ENCODE measurements around the gene NF1. TPM values are rescaled to one million over a fixed set of nuclear protein-coding genes. Genes with fewer than 3 reads are reported as not detected.
A peak's percentile ranks its signal among the peaks of the same experiment; 100 is the strongest.

Gene NF1
- total RNA-seq, 1 donor from 2014 or later: 53.1 TPM

DNA sequence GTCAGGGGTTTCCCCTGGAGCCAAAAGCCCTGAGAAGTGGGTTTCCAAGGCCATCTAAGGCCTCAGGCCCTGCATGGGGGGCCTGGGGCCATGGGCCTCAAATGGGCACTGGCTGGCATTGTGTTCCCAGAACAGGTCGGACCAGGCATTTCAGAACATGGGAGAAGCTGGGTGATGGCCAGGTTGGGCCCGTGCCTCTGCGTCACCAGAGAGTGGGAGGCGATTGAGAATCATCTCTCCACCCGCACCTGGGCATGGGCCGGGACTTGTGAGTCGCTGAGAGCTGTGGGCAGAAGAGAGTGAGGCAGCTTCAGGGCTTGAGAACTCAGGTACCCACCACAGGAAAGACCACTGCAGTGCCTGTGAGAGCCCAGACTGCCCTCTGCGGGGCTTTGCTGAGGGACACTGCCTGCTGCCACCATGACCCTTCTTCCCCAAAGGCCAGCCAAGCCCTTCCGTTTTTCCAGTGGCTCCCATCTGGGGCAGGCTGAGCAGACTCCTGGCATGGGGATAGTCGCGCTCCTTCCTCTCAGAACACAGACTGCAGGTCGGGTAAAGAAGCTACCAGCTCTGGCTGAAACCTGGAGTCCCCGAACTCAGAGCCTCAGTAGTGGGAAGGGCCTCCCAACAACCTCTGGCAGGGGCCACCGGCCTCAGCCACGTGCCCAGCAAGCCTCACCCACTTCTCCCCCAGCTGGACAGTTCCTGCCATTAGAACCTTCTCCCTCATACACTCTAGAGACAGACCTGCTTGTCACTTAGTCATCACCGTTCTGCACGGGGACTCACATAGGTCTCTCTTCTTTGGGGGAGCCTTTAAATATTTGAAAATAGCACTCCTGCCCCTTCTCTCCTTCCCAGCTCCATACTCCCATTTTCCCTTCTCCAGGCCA is 298.3 kb downstream of the NF1 start:
- TF ChIP-seq, protein P1, sequence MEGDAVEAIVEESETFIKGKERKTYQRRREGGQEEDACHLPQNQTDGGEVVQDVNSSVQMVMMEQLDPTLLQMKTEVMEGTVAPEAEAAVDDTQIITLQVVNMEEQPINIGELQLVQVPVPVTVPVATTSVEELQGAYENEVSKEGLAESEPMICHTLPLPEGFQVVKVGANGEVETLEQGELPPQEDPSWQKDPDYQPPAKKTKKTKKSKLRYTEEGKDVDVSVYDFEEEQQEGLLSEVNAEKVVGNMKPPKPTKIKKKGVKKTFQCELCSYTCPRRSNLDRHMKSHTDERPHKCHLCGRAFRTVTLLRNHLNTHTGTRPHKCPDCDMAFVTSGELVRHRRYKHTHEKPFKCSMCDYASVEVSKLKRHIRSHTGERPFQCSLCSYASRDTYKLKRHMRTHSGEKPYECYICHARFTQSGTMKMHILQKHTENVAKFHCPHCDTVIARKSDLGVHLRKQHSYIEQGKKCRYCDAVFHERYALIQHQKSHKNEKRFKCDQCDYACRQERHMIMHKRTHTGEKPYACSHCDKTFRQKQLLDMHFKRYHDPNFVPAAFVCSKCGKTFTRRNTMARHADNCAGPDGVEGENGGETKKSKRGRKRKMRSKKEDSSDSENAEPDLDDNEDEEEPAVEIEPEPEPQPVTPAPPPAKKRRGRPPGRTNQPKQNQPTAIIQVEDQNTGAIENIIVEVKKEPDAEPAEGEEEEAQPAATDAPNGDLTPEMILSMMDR (IDR thresholded peaks at IDR 0.05): no peak
- Histone ChIP-seq H3K36me3 (no peaks in the 10 kb centered on the region), H3K4me1 (peaks cover 13% of the 10 kb centered on the region), H3K4me3 (no peak overlapping the region), H3K9me3 (no peaks in the 10 kb centered on the region), H3K27ac (no peak overlapping the region), H3K27me3 (ENCODE audit: low read depth) (peaks cover 47% of the 10 kb centered on the region)
- DNase-seq: no peak
- intact Hi-C loops (cut with DNase I): no loop called here
- ATAC-seq: no peak

DNA sequence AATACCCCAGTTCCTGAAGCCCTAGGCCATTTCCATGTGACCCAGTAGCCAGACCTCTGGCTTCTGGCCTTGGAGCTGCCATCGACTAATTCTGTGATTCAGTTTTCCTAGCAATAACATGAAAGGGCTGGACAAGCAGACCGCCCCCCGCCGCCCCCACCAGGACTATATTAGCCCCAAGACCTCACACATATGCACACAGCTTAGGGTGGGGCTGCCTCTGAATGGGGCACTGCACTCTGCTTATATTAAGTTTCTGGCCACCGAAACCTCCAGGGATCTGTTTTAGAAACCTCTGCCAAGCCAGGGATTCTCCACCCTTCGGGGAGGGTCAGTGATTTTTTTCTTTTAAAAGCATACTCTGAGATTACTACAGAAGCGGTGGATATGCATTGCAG is 299.0 kb downstream of the NF1 start:
- Histone ChIP-seq H3K4me1 (peaks cover 13% of the 10 kb centered on the region), H3K27ac (no peak overlapping the region), H3K27me3 (ENCODE audit: low read depth) (peaks cover 47% of the 10 kb centered on the region), H3K4me3 (no peak overlapping the region), H3K36me3 (no peaks in the 10 kb centered on the region), H3K9me3 (no peaks in the 10 kb centered on the region)
- intact Hi-C loops (cut with DNase I): no loop called here
- TF ChIP-seq, protein P1 (IDR thresholded peaks at IDR 0.05): no peak
- no peak for DNase-seq
- ATAC-seq: no peak

DNA sequence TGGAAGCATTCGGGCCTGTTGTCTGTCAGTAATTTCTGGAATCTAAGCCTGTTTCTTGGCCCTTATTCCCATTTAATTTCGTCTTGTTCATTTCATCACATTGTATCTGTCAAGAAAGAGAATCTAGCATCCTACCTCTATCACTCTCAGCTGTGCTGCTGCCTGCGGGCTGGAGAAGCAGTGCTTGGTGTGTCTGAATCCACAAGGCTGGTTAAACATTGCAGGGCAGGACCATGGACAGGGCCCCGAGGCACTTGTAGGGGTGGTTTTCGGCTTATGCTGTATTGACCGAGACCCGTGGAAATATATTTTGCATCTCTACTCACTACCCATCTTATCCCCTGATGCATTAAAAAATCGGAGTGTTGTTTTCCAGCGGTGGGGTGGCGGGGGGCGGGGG is 299.8 kb downstream of the NF1 start:
- Histone ChIP-seq H3K4me1 (peaks cover 13% of the 10 kb centered on the region), H3K9me3 (no peaks in the 10 kb centered on the region), H3K27me3 (ENCODE audit: low read depth) (peaks cover 47% of the 10 kb centered on the region), H3K36me3 (no peaks in the 10 kb centered on the region), H3K27ac (no peak overlapping the region), H3K4me3 (no peak overlapping the region)
- intact Hi-C loops (cut with DNase I): no loop called here
- no peak for ATAC-seq
- TF ChIP-seq, protein P1 (IDR thresholded peaks at IDR 0.05): no peak
- no peak for DNase-seq

DNA sequence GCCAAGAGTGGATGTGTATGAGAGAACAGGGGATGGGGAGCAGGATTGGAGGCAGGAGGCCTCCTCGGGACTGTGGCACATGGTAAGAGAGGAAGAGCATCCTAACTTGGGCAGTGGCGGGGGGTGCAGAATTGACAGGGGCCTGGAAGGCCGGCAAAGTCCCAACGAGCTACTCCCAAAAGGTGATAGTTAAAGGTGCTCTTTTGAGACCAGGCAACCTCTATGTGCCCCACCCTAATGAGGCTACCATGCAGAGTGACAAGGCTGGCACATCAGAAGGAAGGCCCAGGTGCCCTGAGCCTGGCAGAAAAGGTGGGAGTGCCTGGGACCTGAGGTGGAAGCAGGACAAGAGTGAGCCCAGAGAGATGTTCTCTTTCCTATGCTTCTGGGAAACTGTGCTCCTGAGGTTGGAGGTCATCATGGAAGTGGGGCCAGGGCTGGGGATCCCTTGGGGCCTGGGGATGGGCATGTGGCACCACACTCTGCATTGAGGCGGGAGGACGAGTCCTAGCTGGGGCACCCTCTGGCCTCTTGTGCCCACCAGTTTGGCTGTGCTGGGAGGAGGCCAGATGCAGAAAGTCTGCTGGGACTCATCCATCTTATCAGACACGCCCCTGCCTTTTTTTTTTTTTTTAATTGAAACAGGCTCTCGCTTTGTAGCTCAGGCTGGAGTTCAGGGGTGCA is 302.6 kb downstream of the NF1 start:
- Histone ChIP-seq H3K27ac (no peak overlapping the region), H3K36me3 (no peaks in the 10 kb centered on the region), H3K4me1 (peaks cover 2% of the 10 kb centered on the region), H3K4me3 (no peak overlapping the region), H3K9me3 (no peaks in the 10 kb centered on the region), H3K27me3 (ENCODE audit: low read depth) (peaks cover 22% of the 10 kb centered on the region)
- intact Hi-C loops (cut with DNase I): no loop called here
- DNase-seq (no peak), ATAC-seq (no peak)
- TF ChIP-seq, protein P1 (IDR thresholded peaks at IDR 0.05): no peak

DNA sequence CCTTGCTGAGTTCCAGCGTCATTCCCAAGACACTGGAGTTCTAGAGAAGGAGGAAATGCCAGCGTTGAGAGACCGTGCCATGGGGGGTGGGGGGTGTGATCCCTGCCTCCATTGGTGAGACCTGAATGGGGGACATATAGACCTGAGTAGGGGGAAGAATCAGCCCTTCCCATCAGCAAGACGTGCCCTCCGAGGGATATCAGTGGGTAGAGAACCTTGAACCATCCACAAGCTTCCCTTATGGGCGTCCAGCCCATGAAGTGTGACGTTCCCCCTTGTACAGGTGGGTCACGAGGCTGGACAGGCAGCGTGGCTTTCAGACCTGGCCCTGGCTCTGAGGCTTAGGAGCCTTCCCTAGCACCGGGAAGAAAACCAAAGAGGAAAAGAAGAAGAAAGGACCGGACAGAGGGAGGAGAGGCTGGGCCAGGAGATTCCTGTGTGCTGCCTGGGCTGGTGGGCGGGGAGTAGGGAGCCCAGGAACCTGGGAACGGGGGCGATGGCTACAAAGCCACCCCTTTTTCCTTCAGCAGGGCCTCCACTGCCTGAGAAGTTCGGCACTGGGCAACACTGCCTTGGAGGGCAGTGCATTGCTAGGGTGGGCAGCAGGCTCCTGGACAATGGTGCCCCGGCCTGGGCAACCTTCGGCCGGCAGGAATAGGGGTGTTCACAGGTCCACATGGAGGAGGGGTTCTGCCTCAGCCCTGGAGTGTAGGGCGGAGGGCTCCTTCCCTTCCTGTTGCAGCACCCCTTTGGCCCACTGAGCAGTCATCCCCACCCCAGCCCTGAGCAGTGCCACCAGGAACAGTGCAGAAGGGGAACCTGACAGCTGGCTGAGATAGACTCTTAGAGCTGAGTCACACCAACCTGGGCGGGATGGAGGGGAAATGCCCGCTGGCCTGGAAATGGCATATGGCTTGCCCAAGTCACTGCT is 303.9 kb downstream of the NF1 start:
- Histone ChIP-seq H3K27ac (no peak overlapping the region), H3K27me3 (ENCODE audit: low read depth) (peaks cover 10% of the 10 kb centered on the region), H3K4me1 (no peaks in the 10 kb centered on the region), H3K9me3 (no peaks in the 10 kb centered on the region), H3K36me3 (no peaks in the 10 kb centered on the region), H3K4me3 (no peak overlapping the region)
- ATAC-seq (peak; percentile 48 to 61), DNase-seq (no peak)
- TF ChIP-seq, protein P1 (IDR thresholded peaks at IDR 0.05): no peak
- intact Hi-C loops (cut with DNase I): no loop called here

Measured in lower lobe of right lung (tissue), 2 donors.